ENCODE measurements around the gene ERGIC1. TPM values are rescaled to one million over a fixed set of nuclear protein-coding genes. Genes with fewer than 3 reads are reported as not detected.

ERGIC1 gene
- total and polyA plus RNA-seq, 8 donors = 116 to 229 (median 125) TPM

DNA sequence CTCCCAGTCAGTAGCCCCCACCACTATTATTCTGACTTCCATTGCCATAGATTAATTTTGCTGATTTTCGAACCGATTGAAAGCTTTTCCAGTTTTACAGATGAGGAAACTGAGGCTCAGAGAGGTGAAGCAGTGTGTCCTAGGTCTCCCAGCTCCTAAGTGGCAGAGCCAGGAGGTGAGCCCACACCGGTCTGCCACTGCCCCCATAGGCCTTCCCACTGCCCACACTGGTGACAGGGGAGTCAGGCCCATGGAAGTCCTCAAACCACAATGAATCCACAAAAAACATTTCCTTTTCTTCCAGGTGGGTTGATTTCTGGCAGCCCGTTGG lies 70.2 kb downstream of the ERGIC1 start:
- TF ChIP-seq, protein P1, sequence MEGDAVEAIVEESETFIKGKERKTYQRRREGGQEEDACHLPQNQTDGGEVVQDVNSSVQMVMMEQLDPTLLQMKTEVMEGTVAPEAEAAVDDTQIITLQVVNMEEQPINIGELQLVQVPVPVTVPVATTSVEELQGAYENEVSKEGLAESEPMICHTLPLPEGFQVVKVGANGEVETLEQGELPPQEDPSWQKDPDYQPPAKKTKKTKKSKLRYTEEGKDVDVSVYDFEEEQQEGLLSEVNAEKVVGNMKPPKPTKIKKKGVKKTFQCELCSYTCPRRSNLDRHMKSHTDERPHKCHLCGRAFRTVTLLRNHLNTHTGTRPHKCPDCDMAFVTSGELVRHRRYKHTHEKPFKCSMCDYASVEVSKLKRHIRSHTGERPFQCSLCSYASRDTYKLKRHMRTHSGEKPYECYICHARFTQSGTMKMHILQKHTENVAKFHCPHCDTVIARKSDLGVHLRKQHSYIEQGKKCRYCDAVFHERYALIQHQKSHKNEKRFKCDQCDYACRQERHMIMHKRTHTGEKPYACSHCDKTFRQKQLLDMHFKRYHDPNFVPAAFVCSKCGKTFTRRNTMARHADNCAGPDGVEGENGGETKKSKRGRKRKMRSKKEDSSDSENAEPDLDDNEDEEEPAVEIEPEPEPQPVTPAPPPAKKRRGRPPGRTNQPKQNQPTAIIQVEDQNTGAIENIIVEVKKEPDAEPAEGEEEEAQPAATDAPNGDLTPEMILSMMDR (IDR thresholded peaks at IDR 0.05) = no peak
- DNase-seq (no peak), ATAC-seq (no peak)
- Histone ChIP-seq H3K27ac (peak overlapping the region; percentile 68 to 83), H3K9me3 (no peaks in the 10 kb centered on the region), H3K4me1 (peaks cover 38 to 67% of the 10 kb centered on the region in 2 donors), H3K4me3 (no peak overlapping the region), H3K27me3 (no peaks in the 10 kb centered on the region), H3K36me3 (peaks cover 0 to 25% of the 10 kb centered on the region in 2 donors)
- intact Hi-C loops (cut with DNase I) = no loop called here

DNA sequence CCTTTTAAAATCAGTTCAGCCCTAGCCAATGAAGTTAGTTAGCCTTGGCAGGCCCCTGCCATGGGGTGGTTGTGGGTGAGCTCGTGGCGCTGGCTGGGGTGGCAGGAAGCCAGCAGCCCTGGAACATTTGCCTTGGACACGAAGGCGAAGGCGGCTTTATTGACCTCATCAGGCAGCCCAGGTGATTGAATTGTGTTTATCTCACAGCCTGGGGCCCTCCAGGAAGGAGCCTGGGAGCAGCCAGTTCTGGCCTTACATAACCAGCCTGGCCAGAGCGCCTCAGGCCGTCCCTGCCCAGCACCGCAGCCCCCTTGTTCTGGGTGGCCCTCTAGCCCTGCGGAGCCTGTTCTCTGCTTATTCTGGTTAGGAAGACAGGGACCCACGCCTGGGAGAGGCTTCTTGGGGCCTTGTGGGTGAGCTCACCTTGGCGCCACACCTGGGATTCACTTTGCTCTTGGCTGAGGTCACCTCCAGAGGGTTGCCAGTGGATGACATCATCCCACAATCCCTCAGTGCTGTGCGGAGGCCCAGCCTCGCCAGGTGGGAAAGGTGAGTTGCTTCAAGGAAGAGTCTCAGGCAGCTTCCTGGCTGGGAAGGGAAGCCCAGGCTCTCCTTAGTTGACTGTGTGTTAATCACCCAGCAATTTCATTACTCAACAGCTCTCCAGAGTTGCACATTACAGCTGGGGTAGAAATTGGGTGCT lies 70.7 kb downstream of the ERGIC1 start:
- peak in 3 of 4 donors; percentile 75 to 82 (median 78) for DNase-seq
- TF ChIP-seq, protein P1 (IDR thresholded peaks at IDR 0.05) = no peak
- Histone ChIP-seq H3K4me3 (no peak overlapping the region), H3K9me3 (no peaks in the 10 kb centered on the region), H3K36me3 (peaks cover 0 to 30% of the 10 kb centered on the region in 2 donors), H3K27me3 (no peaks in the 10 kb centered on the region), H3K4me1 (peaks cover 38 to 71% of the 10 kb centered on the region in 2 donors), H3K27ac (peak overlapping the region; percentile 68 to 83)
- intact Hi-C loops (cut with DNase I) = no loop called here
- ATAC-seq = peak; percentile 67

GRCh38 chr5:172905346-172906140 lies 71.5 kb downstream of the ERGIC1 start:
- DNase-seq = peak in 1 of 4 donors; percentile 63
- H3K9me3 ChIP-seq = no peaks in the 10 kb centered on the region
- no peaks in the 10 kb centered on the region for H3K27me3 ChIP-seq
- ATAC-seq = no peak
- intact Hi-C loops (cut with DNase I) = no loop called here
- H3K36me3 ChIP-seq = peaks cover 0 to 30% of the 10 kb centered on the region in 2 donors
- H3K4me3 ChIP-seq = no peak overlapping the region
- H3K27ac ChIP-seq = peak overlapping the region; percentile 68 to 83
- TF ChIP-seq, protein P1 (IDR thresholded peaks at IDR 0.05) = no peak
- peaks cover 38 to 78% of the 10 kb centered on the region in 2 donors for H3K4me1 ChIP-seq

DNA sequence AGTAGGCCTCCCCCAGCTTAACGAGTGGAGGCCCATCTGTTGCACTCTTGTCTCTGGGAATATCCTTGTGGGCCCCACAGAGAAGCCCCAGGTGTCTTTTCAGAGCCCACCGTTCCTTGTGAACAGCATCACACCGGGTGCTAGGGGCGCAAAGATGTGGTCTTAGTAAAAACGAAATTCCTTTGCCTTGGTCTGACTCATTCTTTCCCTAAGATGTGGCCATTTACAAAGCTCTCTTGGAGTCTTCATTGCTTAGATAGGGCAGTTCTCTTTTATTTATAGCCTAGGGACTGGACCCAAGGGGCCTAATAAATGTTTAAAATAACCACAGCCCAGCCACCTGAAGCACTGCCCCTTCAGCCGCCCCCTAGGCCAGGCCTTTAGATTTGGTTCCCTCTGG lies 72.4 kb downstream of the ERGIC1 start:
- ATAC-seq (no peak), DNase-seq (peak in 1 of 4 donors; percentile 19)
- Histone ChIP-seq H3K4me1 (peaks cover 31 to 79% of the 10 kb centered on the region in 2 donors), H3K27ac (peak overlapping the region; percentile 68 to 83), H3K9me3 (no peaks in the 10 kb centered on the region), H3K36me3 (peaks cover 0 to 28% of the 10 kb centered on the region in 2 donors), H3K27me3 (no peaks in the 10 kb centered on the region), H3K4me3 (no peak overlapping the region)
- intact Hi-C loops (cut with DNase I) = no loop called here
- TF ChIP-seq, protein P1 (IDR thresholded peaks at IDR 0.05) = no peak

DNA sequence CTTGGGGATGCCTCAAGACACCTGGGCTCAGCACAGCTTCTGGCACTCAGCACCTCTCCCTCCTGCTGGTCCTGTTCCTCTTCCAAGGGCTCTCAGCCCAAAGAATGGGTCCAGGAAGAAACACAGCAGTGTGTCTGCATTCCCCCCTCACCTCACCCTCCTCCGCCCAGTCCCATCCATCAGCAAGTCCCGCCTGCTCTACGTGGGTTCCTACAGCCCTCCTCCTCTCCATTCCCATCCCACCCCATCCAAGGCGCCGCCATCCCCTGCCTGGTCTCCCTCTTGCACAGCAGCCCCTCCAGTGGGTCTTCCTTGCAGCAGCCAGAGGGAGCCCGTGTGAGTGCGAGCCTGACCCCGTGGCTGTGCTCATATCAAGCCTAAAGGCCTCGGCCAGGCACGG lies 72.8 kb downstream of the ERGIC1 start:
- Histone ChIP-seq H3K4me1 (peaks cover 26 to 79% of the 10 kb centered on the region in 2 donors), H3K4me3 (no peak overlapping the region), H3K9me3 (no peaks in the 10 kb centered on the region), H3K27me3 (no peaks in the 10 kb centered on the region), H3K27ac (no peak overlapping the region), H3K36me3 (peaks cover 0 to 30% of the 10 kb centered on the region in 2 donors)
- intact Hi-C loops (cut with DNase I) = no loop called here
- no peak for ATAC-seq
- peak in 1 of 4 donors; percentile 72 for DNase-seq
- TF ChIP-seq, protein P1 (IDR thresholded peaks at IDR 0.05) = no peak

All from left lung (tissue), 10 donors.